Astrocyte of the cerebellum (primary cell): ENCODE measurements around the gene GRIN2B.

Experiments used
- DNase-seq: peaks from one replicate; pipeline ENCODE4 v3.0.0-alpha.2; 2011; ENCODE audit warnings: low read depth
- H3K4me3 ChIP-seq: 2 replicates; pipeline ENCODE4 v1.5.1; 2011; ENCODE audit warnings: mild to moderate bottlenecking, low read depth, low read length, moderate library complexity
- CTCF ChIP-seq: IDR thresholded peaks from 2 replicates; pipeline ENCODE4 v1.5.1; 2012; ENCODE audit warnings: low read length, low read depth, moderate library complexity, mild to moderate bottlenecking; ENCODE audit errors: missing control alignments
- in situ Hi-C: cut with HindIII; loops from 2 replicates; pipeline ENCODE4 v1.10.0; 2017; ENCODE audit warnings: low sequenced_read_pairs

The GRIN2B gene

GRCh38 chr12:13952096-13952495 is 29.3 kb downstream of the GRIN2B start:
- no peak overlapping the region for H3K4me3 ChIP-seq
- in situ Hi-C loops, result no loop called here
- no peak for TF ChIP-seq CTCF
- no peak for DNase-seq

- TF ChIP-seq CTCF, result no peak
- H3K4me3 ChIP-seq, result no peak overlapping the region
- in situ Hi-C loops, result no loop called here
- DNase-seq, result no peak
Observed at GRCh38 chr12:13950502-13950901, 30.9 kb downstream of the GRIN2B start.

- no peak for TF ChIP-seq CTCF
- in situ Hi-C loops, result no loop called here
- DNase-seq, result no peak
- no peak overlapping the region for H3K4me3 ChIP-seq
Observed at GRCh38 chr12:13948621-13949020, 32.8 kb downstream of the GRIN2B start.

- no peak overlapping the region for H3K4me3 ChIP-seq
- no peak for TF ChIP-seq CTCF
- in situ Hi-C loops, result no loop called here
- DNase-seq, result no peak
Observed at GRCh38 chr12:13947276-13947946, 34.0 kb downstream of the GRIN2B start.

GRCh38 chr12:13945641-13946040 is 35.8 kb downstream of the GRIN2B start:
- in situ Hi-C loops, result no loop called here
- no peak for DNase-seq
- TF ChIP-seq CTCF, result no peak
- H3K4me3 ChIP-seq, result no peak overlapping the region

- no peak overlapping the region for H3K4me3 ChIP-seq
- no peak for TF ChIP-seq CTCF
- DNase-seq, result no peak
- in situ Hi-C loops, result no loop called here
Observed at GRCh38 chr12:13945236-13945635, 36.2 kb downstream of the GRIN2B start.
